Lower leg skin (tissue), 4 donors: ENCODE measurements around the gene MYL12A. TPM values are rescaled to one million over a fixed set of nuclear protein-coding genes. Genes with fewer than 3 reads are reported as not detected.
"Not testable (repeated sequence)": the region's sequence is repeated elsewhere in the genome, so short reads cannot be mapped to it uniquely, and the experiment has no call there.

ENCODE experiments used
- DNase-seq, 2 donors: peaks; one replicate each; pipeline ENCODE4 v3.0.0-alpha.2; 2019; ENCODE audit warnings: low spot score in 2 of 2
- H3K4me3 ChIP-seq: fragments of 200-600 bp; sonication (generic); 2 replicates; pipeline ENCODE4 v1.5.1; 2017; ENCODE audit warnings: mild to moderate bottlenecking, low read depth; ENCODE audit not compliant: poor library complexity, severe bottlenecking
- POLR2A ChIP-seq, 2 donors: fragments of 450-650 bp; IDR thresholded peaks; one replicate each; pipeline ENCODE4 v1.6.1; 2016 to 2017; ENCODE audit warnings: antibody characterized with exemption in 2 of 2, mild to moderate bottlenecking in 1 of 2, moderate library complexity in 1 of 2
- WGBS, 2 donors: methylation state at CpG; one replicate each; pipeline ENCODE4 v1.1.5; 2018; 5-methylcytosine and 5-hydroxymethylcytosine counted together
- intact Hi-C: fragments of 100-400 bp; cut with DNase I; formaldehyde crosslinking; loops from one replicate; pipeline ENCODE4 v1.15.0; 2023; ENCODE audit warnings: low total_unique reads
- total RNA-seq, 4 donors: library from RNA; depleted of rRNA; stranded (reverse); fragments of >200 nt; gene quantifications; one replicate each; pipeline ENCODE4 v1.1.0, GENCODE V29; 2016
- TF ChIP-seq, protein P1 (sequence below), 3 donors: fragments of 450-650 bp; IDR thresholded peaks; one replicate each; pipeline ENCODE4 v1.5.1; 2016; ENCODE audit warnings: antibody characterized with exemption in 3 of 3, mild to moderate bottlenecking in 3 of 3, moderate library complexity in 2 of 3

MYL12A gene
- 100 to 1,000 TPM; 240 to 337 (median 294) TPM for total RNA-seq

DNA sequence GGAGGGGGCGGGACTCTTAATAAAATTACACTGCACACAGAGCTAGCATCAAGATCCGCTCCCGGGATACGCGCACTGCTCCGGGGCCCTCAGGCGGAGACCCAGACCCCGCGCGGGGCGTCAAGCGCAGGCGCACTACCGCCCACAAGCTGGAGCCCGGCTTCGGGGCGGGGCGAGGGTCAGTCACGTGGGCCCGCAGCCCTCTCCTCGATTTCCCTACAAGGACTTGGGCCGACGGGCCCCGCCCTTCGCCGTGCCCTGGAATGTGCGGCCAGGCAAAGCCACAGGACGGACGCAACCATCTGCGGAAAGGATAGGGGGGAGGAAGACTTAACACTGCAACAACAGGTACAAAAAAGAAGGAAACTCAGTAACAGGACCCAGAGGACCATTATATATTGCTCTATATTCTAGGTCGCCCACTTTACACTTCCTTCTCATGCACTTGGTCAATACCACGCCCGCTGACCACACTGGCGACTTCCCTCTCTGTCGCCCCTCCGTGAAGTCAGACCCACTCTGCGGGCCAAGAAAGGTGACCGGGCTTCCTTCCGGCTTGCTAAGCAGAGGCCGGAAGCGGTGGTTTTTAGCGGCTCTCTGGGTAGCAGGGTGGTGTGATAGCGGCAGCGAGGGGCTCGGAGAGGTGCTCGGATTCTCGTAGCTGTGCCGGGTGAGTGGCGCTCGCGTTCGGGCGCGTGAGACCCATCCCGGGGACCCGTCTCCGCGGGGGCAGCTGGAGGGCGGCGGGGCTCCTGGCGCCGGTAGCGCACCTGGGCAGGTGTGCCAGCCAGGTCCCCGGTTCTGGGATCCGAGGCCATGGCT is at the start of gene MYL12A:
Gene MYL12A, plus strand, starts transcription at position 562 of the 822 bp plus-strand sequence. CDS start 5,447 bp downstream, outside the sequence.
- peak; percentile 96 to 99 for DNase-seq
- peak within 1 kb of the TSS; percentile 97 for H3K4me3 ChIP-seq
- TF ChIP-seq, protein P1, sequence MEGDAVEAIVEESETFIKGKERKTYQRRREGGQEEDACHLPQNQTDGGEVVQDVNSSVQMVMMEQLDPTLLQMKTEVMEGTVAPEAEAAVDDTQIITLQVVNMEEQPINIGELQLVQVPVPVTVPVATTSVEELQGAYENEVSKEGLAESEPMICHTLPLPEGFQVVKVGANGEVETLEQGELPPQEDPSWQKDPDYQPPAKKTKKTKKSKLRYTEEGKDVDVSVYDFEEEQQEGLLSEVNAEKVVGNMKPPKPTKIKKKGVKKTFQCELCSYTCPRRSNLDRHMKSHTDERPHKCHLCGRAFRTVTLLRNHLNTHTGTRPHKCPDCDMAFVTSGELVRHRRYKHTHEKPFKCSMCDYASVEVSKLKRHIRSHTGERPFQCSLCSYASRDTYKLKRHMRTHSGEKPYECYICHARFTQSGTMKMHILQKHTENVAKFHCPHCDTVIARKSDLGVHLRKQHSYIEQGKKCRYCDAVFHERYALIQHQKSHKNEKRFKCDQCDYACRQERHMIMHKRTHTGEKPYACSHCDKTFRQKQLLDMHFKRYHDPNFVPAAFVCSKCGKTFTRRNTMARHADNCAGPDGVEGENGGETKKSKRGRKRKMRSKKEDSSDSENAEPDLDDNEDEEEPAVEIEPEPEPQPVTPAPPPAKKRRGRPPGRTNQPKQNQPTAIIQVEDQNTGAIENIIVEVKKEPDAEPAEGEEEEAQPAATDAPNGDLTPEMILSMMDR (IDR thresholded peaks at IDR 0.05): no peak
- peak in 1 of 2 donors; percentile 65 for TF ChIP-seq POLR2A (IDR thresholded peaks at IDR 0.05)
- 0 to 1% methylated on average over 55 to 65 of the region's 65 CpGs for WGBS, 2 donors
- intact Hi-C loops: loop anchor here (2.0 kb wide), 1 partner anchor 313 kb away; no protein-coding TSS in a partner anchor

DNA sequence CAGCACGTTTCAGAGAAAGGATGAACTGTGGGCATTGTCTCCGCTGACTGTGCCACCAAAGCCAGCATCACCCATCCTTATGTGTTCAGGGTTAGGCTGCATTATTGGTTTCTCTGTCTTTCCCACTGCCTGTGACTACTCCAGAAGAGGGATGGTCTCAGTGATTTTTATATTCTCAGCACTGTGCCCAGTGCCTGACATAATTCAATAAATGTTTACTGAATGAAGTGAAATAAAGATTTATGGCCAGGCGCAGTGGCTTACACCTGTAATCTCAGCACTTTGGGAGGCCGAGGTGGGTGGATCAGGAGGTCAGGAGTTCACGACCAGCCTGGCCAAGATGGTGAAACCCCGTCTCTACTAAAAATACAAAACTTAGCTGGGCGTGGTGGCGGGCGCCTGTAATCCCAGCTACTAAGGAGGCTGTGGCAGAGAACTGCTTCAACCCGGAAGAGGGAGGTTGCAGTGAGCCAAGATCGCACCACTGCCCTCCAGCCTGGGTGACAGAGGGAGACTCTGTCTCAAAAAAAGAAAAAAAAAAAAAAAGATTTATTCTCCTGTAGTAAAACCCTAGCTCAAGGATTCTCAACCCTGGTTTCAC is 49.2 kb upstream of the MYL12A start:
- intact Hi-C loops, H3K4me3 ChIP-seq, DNase-seq: not testable (repeated sequence)
- 88 to 93% methylated on average over 11 of the region's 11 CpGs for WGBS, 2 donors

DNA sequence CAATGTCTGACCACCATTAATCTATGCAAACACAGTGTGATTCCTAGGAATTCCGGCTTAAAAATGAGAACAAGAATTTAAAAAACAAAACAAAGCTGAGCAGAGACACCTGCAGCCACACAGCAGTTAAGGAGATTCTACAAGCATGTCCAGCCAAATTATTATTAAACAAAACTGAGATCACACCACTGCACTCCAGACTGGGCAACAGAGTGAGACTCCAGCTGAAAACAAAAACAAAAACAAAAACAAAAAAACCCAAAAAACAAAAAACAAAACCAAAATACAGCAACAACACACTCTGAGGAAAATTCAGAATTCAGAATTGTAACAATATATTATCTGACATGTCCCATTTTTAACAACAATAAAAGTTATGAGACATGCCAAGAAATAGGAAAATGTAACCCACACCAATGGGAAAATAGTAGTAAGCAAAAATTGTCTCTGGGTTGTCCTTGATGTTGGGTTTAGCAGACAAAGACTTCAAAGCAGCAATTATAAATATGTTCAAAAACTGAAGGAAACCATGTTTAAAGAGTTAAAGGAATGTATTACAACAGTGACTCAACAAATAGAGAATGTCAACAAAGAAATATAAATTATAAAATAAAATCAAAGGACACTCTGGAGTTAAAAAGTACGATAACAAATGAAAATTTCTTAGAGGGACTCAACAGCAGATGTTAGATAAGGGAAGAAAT is 47.5 kb upstream of the MYL12A start:
- intact Hi-C loops: no loop called here
- no peak overlapping the region for H3K4me3 ChIP-seq
- 87 to 89% methylated on average over 2 of the region's 2 CpGs for WGBS, 2 donors
- DNase-seq: no peak
- TF ChIP-seq, protein P1 (IDR thresholded peaks at IDR 0.05): no peak
- no peak for TF ChIP-seq POLR2A (IDR thresholded peaks at IDR 0.05)

DNA sequence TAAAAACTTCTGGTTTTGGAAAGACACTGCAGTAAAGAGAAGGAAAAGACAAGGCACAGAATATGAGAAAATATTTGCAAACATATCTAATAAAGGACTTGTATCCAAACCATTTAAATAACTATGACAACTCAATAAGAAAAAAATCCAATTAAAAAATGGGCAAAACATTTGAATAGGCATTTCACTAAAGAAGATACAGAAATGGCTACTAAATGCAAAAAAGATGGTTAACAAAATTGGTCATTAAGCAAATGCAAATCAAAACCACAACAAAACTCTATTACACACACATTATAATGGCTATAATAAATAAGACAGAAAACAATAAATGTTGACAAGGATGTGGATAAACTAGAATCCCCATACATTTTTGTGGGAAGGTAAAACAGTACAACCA is 42.4 kb upstream of the MYL12A start:
- no peak overlapping the region for H3K4me3 ChIP-seq
- intact Hi-C loops: no loop called here
- no peak for TF ChIP-seq POLR2A (IDR thresholded peaks at IDR 0.05)
- TF ChIP-seq, protein P1 (IDR thresholded peaks at IDR 0.05): no peak
- no peak for DNase-seq

DNA sequence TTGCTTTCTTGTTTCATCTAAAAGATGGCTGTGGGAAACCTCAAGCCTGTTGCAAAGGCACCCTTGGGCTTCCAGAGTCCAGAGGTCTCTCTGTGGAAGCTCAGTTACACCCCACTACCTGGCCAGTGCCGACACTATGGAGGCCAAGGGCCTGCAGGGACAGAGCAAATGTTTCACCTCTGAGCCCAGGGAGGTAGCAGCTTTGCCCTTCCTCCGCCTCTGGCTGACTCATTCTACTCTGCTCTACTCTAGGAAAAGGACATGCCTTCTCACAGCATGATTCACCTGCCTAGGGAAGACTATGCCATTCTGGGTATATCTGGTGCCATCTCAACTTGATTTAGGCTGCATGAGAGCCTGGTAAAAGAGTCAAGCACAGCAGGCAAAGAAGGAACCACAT is 40.0 kb upstream of the MYL12A start:
- 54 to 64% methylated on average over 2 of the region's 2 CpGs for WGBS, 2 donors
- H3K4me3 ChIP-seq: no peak overlapping the region
- DNase-seq: no peak
- TF ChIP-seq POLR2A (IDR thresholded peaks at IDR 0.05): no peak
- TF ChIP-seq, protein P1 (IDR thresholded peaks at IDR 0.05): no peak
- intact Hi-C loops: no loop called here
